GM06990 (cell line): ENCODE data around the gene FZR1.

Experiments
- DNase-seq: peaks from one replicate; pipeline ENCODE4 v3.0.0-alpha.2; 2011; ENCODE audit not compliant: insufficient read length; ENCODE audit errors: extremely low read depth
- H3K27me3 ChIP-seq: replicated peaks from 2 replicates; pipeline ENCODE4 v1.6.0; 2011; ENCODE audit warnings: low read length; ENCODE audit not compliant: control insufficient read depth, insufficient read depth
- H3K36me3 ChIP-seq: 2 replicates; pipeline ENCODE4 v1.5.1; 2011; ENCODE audit warnings: low read length; ENCODE audit not compliant: control insufficient read depth, insufficient read depth
- H3K4me3 ChIP-seq: replicated peaks from 2 replicates; pipeline ENCODE4 v1.5.1; 2011; ENCODE audit warnings: low read depth, mild to moderate bottlenecking, control low read depth, low read length
- CTCF ChIP-seq: IDR thresholded peaks from 2 replicates; pipeline ENCODE4 v1.5.1; 2011; ENCODE audit warnings: low read length, control low read depth, mild to moderate bottlenecking, inconsistent platforms; ENCODE audit not compliant: insufficient read depth, poor library complexity, severe bottlenecking

FZR1 gene

GRCh38 chr19:3497757-3498520 lies 8.2 kb upstream of the FZR1 start:
- Histone ChIP-seq H3K27me3 (no peaks in the 10 kb centered on the region), H3K4me3 (no peak overlapping the region), H3K36me3 (peaks cover 6% of the 10 kb centered on the region)
- TF ChIP-seq CTCF = no peak
- DNase-seq = no peak

- H3K27me3 ChIP-seq = no peaks in the 10 kb centered on the region
- H3K4me3 ChIP-seq = peak overlapping the region; percentile 85
- no peak for TF ChIP-seq CTCF
- H3K36me3 ChIP-seq = peaks cover 1% of the 10 kb centered on the region
- no peak for DNase-seq
Measured at GRCh38 chr19:3499738-3500428, 6.2 kb upstream of the FZR1 start.

GRCh38 chr19:3500429-3501101 lies 5.5 kb upstream of the FZR1 start, which contains the start of gene DOHH:
Gene DOHH, minus strand, starts transcription at chr19:3500674. Its CDS starts 3,860 bp downstream, at chr19:3496814.
- no peak for TF ChIP-seq CTCF
- peaks cover 1% of the 10 kb centered on the region for H3K36me3 ChIP-seq
- peak; percentile 97 for DNase-seq
- no peaks in the 10 kb centered on the region for H3K27me3 ChIP-seq
- peak within 1 kb of the TSS; percentile 85 for H3K4me3 ChIP-seq

GRCh38 chr19:3501780-3502179 lies 4.3 kb upstream of the FZR1 start:
- Histone ChIP-seq H3K4me3 (no peak overlapping the region), H3K36me3 (peaks cover 1% of the 10 kb centered on the region), H3K27me3 (no peaks in the 10 kb centered on the region)
- DNase-seq = no peak
- no peak for TF ChIP-seq CTCF

GRCh38 chr19:3503036-3503572 lies 3.0 kb upstream of the FZR1 start:
- no peaks in the 10 kb centered on the region; the same call in 1 of the 2 replicates for H3K36me3 ChIP-seq
- H3K4me3 ChIP-seq = no peak overlapping the region
- no peak for DNase-seq
- no peak for TF ChIP-seq CTCF
- H3K27me3 ChIP-seq = no peaks in the 10 kb centered on the region
